GM12878 (cell line): ENCODE measurements around the gene ACTBL2. TPM values are rescaled to one million over a fixed set of nuclear protein-coding genes. Genes with fewer than 3 reads are reported as not detected.

Experiments
- ATAC-seq: fragments of 200-7000 bp; cut with Tn5 transposase; 3 replicates; pipeline ENCODE4 v1.9.1; 2020; ENCODE audit warnings: mild to moderate bottlenecking, moderate library complexity
- BruUV-seq: library from RNA; stranded (reverse); fragments of 400-500 nt; replicated peaks from 2 replicates; lab custom pipeline; 2021; lab: Mats Ljungman, UMichigan
- CTCF ChIA-PET: fragments of 300-600 bp; sonication (Branson Sonifier 250); formaldehyde crosslinking; extraction: SDS; loops from one replicate; lab custom pipeline; 2021; ENCODE audit warnings: inconsistent platforms; lab: Yijun Ruan, JAX
- POLR2A ChIA-PET: fragments of 350-600 bp; formaldehyde crosslinking; extraction: SDS; loops from one replicate; lab custom pipeline; 2021; ENCODE audit warnings: inconsistent platforms; lab: Charles Lee
- RAD21 ChIA-PET: fragments of 300-600 bp; sonication (Branson Sonifier 250); formaldehyde crosslinking; loops from one replicate; lab custom pipeline; 2023; ENCODE audit warnings: antibody characterized with exemption; ENCODE audit not compliant: unreplicated experiment; lab: Charles Lee
- SMC1A ChIA-PET: fragments of 300-600 bp; sonication (Branson Sonifier 250); formaldehyde crosslinking; loops from one replicate; lab custom pipeline; 2023; ENCODE audit not compliant: unreplicated experiment, uncharacterized antibody; lab: Charles Lee
- DNase-seq: peaks from one replicate; pipeline ENCODE4 v3.0.0-alpha.2; 2011; ENCODE audit warnings: low read depth, low spot score
- FAIRE-seq: peaks from 3 replicates; lab custom pipeline; 2011; peaks lifted over from hg19 to GRCh38; lab: Jason Lieb, UNC
- H2AFZ ChIP-seq: 2 replicates; pipeline ENCODE4 v1.6.0; 2011; ENCODE audit warnings: low read depth, low read length, control low read depth; ENCODE audit not compliant: control insufficient read depth
- H3K27ac ChIP-seq: 2 replicates; pipeline ENCODE4 v1.5.1; 2011; ENCODE audit warnings: control low read depth; ENCODE audit not compliant: control insufficient read depth, insufficient read depth
- H3K27me3 ChIP-seq, 2 experiments: replicated peaks in 1 of 2; 2 replicates each; pipeline versions ENCODE4 v1.6.0 to v1.6.1; 2011; ENCODE audit warnings: low read length in 1 of 2; ENCODE audit not compliant: control insufficient read depth in 2 of 2, insufficient read depth in 2 of 2
- H3K36me3 ChIP-seq, 2 experiments: 2 replicates each; pipeline ENCODE4 v1.5.1; 2011; ENCODE audit warnings: low read length in 1 of 2; ENCODE audit not compliant: control insufficient read depth in 2 of 2, insufficient read depth in 2 of 2
- H3K4me1 ChIP-seq: 2 replicates; pipeline ENCODE4 v1.6.1; 2011; ENCODE audit warnings: mild to moderate bottlenecking, low read length, moderate library complexity, mixed read lengths; ENCODE audit not compliant: control insufficient read depth, insufficient read depth
- H3K4me2 ChIP-seq: 2 replicates; pipeline ENCODE4 v1.6.0; 2011; ENCODE audit warnings: control low read depth; ENCODE audit not compliant: control insufficient read depth, insufficient read depth
- H3K4me3 ChIP-seq: fragments of 200-600 bp; sonication (generic); 2 replicates; pipeline ENCODE4 v1.5.1; 2016
- H3K79me2 ChIP-seq: 2 replicates; pipeline ENCODE4 v1.6.0; 2011; ENCODE audit warnings: low read length; ENCODE audit not compliant: control insufficient read depth, insufficient read depth
- H3K9ac ChIP-seq: 2 replicates; pipeline ENCODE4 v1.8.0; 2011; ENCODE audit warnings: low read length, control low read depth, mixed read lengths; ENCODE audit not compliant: control insufficient read depth, insufficient read depth
- H3K9me3 ChIP-seq: replicated peaks from 3 replicates; pipeline ENCODE4 v1.5.1; 2011; ENCODE audit warnings: mild to moderate bottlenecking, low read length; ENCODE audit not compliant: control insufficient read depth, insufficient read depth
- H4K20me1 ChIP-seq: 2 replicates; pipeline ENCODE4 v1.6.0; 2011; ENCODE audit not compliant: control insufficient read depth, insufficient read depth
- ATF7 ChIP-seq: fragments of 450-650 bp; IDR thresholded peaks from 2 replicates; pipeline ENCODE4 v1.6.1; 2016; ENCODE audit warnings: low read depth, mild to moderate bottlenecking
- CBX3 ChIP-seq: fragments of 200-600 bp; sonication (generic); IDR thresholded peaks from 2 replicates; pipeline ENCODE4 v1.6.1; 2016; ENCODE audit warnings: low read depth, borderline replicate concordance
- E4F1 ChIP-seq: fragments of 450-650 bp; IDR thresholded peaks from 2 replicates; pipeline ENCODE4 v1.6.1; 2018; ENCODE audit warnings: borderline replicate concordance, mild to moderate bottlenecking; ENCODE audit not compliant: partially characterized antibody
- ELK1 ChIP-seq: IDR thresholded peaks from 2 replicates; pipeline ENCODE4 v1.6.1; 2012; ENCODE audit warnings: low read depth, low read length, improper control_type of control experiment
- FOXM1 ChIP-seq: IDR thresholded peaks from 2 replicates; pipeline ENCODE4 v1.6.1; 2012; ENCODE audit warnings: low read depth, mild to moderate bottlenecking, inconsistent platforms, low read length, moderate library complexity
- HDAC6 ChIP-seq: fragments of 200-600 bp; sonication (generic); IDR thresholded peaks from one replicate; pipeline ENCODE4 v1.8.0; 2017; ENCODE audit warnings: antibody characterized with exemption; ENCODE audit not compliant: unreplicated experiment
- IKZF1 ChIP-seq: fragments of 450-650 bp; conservative IDR thresholded peaks from 2 replicates; pipeline ENCODE4 v1.6.1; 2017; ENCODE audit warnings: antibody characterized with exemption, mild to moderate bottlenecking
- JUNB ChIP-seq: IDR thresholded peaks from 2 replicates; pipeline ENCODE4 v1.6.1; 2016; ENCODE audit warnings: antibody characterized with exemption, mild to moderate bottlenecking
- NFYA ChIP-seq: IDR thresholded peaks from 2 replicates; pipeline ENCODE4 v1.6.1; 2011; ENCODE audit warnings: low read depth, mild to moderate bottlenecking, low read length, improper control_type of control experiment, borderline replicate concordance
- NFYB ChIP-seq: IDR thresholded peaks from 2 replicates; pipeline ENCODE4 v1.6.1; 2011; ENCODE audit warnings: low read depth, mild to moderate bottlenecking, low read length, improper control_type of control experiment, moderate library complexity; ENCODE audit not compliant: insufficient read depth
- NKRF ChIP-seq: fragments of 450-650 bp; conservative IDR thresholded peaks from 2 replicates; pipeline ENCODE4 v1.6.1; 2017; ENCODE audit warnings: mild to moderate bottlenecking, moderate library complexity
- RAD51 ChIP-seq: fragments of 450-650 bp; IDR thresholded peaks from 2 replicates; pipeline ENCODE4 v1.6.1; 2016; ENCODE audit warnings: moderate library complexity, mild to moderate bottlenecking, inconsistent platforms
- SP1 ChIP-seq: IDR thresholded peaks from one replicate; pipeline ENCODE4 v1.6.1; 2011; ENCODE audit warnings: low read depth, low read length
- ZNF217 ChIP-seq: fragments of 450-650 bp; IDR thresholded peaks from 2 replicates; pipeline ENCODE4 v1.6.1; 2017; ENCODE audit warnings: antibody characterized with exemption, mild to moderate bottlenecking
- WGBS: methylation state at CpG from one replicate; pipeline ENCODE4 v1.1.6; 2016; ENCODE audit warnings: low lambda C conversion rate; ENCODE audit not compliant: insufficient replicate concordance, insufficient coverage; ENCODE audit errors: missing lambda C conversion rate; 5-methylcytosine and 5-hydroxymethylcytosine counted together
- in situ Hi-C: fragments of 300-500 bp; cut with MboI; formaldehyde crosslinking; loops from 9 replicates; pipeline ENCODE4 v1.14.3; 2018; ENCODE audit warnings: mixed read lengths
- intact Hi-C: fragments of 100-400 bp; cut with micrococcal nuclease; formaldehyde crosslinking; loops from one replicate; pipeline ENCODE4 v1.14.2; 2022; ENCODE audit not compliant: unreplicated experiment
- polyA plus RNA-seq, 11 experiments: library from polyadenylated mRNA; depleted of rRNA in 4 of 11; unstranded in 6 of 11; stranded (reverse) in 5 of 11; fragments of >200 nt; fragmentation: Nextera tagmentation in 4 of 11; fragmentation: Illumina TruSeq in 1 of 11; extraction: Ambion mirVana in 4 of 11; extraction: Trizol in 1 of 11; gene quantifications; 1 replicate in 1 of 11; 2 replicates in 10 of 11; pipeline versions ENCODE4 v1.2.1 to v1.2.3, GENCODE V29; 2011 to 2016; ENCODE audit warnings: inconsistent platforms in 2 of 11, missing spikeins in 2 of 11, low read depth in 1 of 11
- total RNA-seq, 4 experiments: library from RNA; depleted of rRNA in 3 of 4; stranded (reverse); fragments of >200 nt in 3 of 4; fragmentation: Illumina TruSeq in 1 of 4; extraction: Trizol in 1 of 4; gene quantifications; 2 replicates each; pipeline versions ENCODE4 v1.2.1 to v1.2.3, GENCODE V29; 2013 to 2021

The ACTBL2 gene
- total and polyA plus RNA-seq, 10 of the 15 experiments (the other 5 are each of a cell fraction or from before 2014, with no cell fraction given) = 0.04 to 0.06 (median 0.04) TPM; not detected in 7

GRCh38 chr5:57453728-57454127 lies 28.9 kb downstream of the ACTBL2 start:
- SMC1A ChIA-PET = interaction anchor here (0.8 to 1.1 kb wide), 2 partner anchors 16 to 30 kb away, joined by 3 to 4 read pairs; no protein-coding TSS in a partner anchor

More at GRCh38 chr5:57453728-57454127, 28.9 kb downstream of the ACTBL2 start:
- Histone ChIP-seq H3K4me1 (no peaks in the 10 kb centered on the region), H3K27ac (no peak overlapping the region), H3K27me3 (no peaks in the 10 kb centered on the region), H2AFZ (no peak overlapping the region), H3K4me3 (no peak overlapping the region), H3K36me3 (no peaks in the 10 kb centered on the region), H3K4me2 (no peak overlapping the region), H3K79me2 (no peaks in the 10 kb centered on the region), H3K9ac (no peak overlapping the region), H3K9me3 (no peaks in the 10 kb centered on the region), H4K20me1 (no peaks in the 10 kb centered on the region)
- ChIA-PET POLR2A (no interaction called here), RAD21 (interaction anchor here (1.4 kb wide), 1 partner anchor 11 kb away, joined by 5 read pairs; no protein-coding TSS in a partner anchor), CTCF (interaction anchor here (0.6 to 0.8 kb wide), 2 partner anchors 24 to 28 kb away, joined by 3 to 4 read pairs; no protein-coding TSS in a partner anchor)
- DNase-seq (no peak), FAIRE-seq (no peak), ATAC-seq (no peak)
- in situ Hi-C loops (no loop called here), intact Hi-C loops (no loop called here)
- no TSS peak for BruUV-seq
- TF ChIP-seq CBX3 (no peak), ELK1 (no peak), NFYB (no peak), RAD51 (no peak), NKRF (no peak), IKZF1 (no peak), NFYA (no peak), JUNB (no peak), E4F1 (no peak), HDAC6 (no peak), ZNF217 (no peak), SP1 (no peak), ATF7 (no peak), FOXM1 (no peak)
- WGBS = 36% methylated on average over 4 of the region's 4 CpGs
